Type B pancreatic cell (in vitro differentiated cells): ENCODE results near the gene ABL1. TPM values are rescaled to one million over a fixed set of nuclear protein-coding genes. Genes with fewer than 3 reads are reported as not detected.
A peak's percentile ranks its signal among the peaks of the same experiment; 100 is the strongest.
"Not testable (repeated sequence)": the region's sequence is repeated elsewhere in the genome, so short reads cannot be mapped to it uniquely, and the experiment has no call there.

ENCODE experiments used
- DNase-seq: peaks from one replicate; pipeline ENCODE4 v3.0.0; 2021; ENCODE audit warnings: mixed read lengths; ENCODE audit not compliant: unreplicated experiment; ENCODE audit errors: extremely low spot score
- H3K27ac Mint-ChIP-seq: 2 replicates; pipeline ENCODE4 v1.8.0; 2021; ENCODE audit warnings: mild to moderate bottlenecking, mixed read lengths
- H3K27me3 Mint-ChIP-seq: 2 replicates; pipeline ENCODE4 v1.8.0; 2021; ENCODE audit warnings: mixed read lengths
- H3K36me3 Mint-ChIP-seq: 2 replicates; pipeline ENCODE4 v1.8.0; 2021; ENCODE audit warnings: mixed read lengths
- H3K4me1 Mint-ChIP-seq: one replicate; pipeline ENCODE4 v1.8.0; 2021; ENCODE audit warnings: mixed read lengths; ENCODE audit not compliant: unreplicated experiment
- H3K4me3 Mint-ChIP-seq: 2 replicates; pipeline ENCODE4 v1.8.0; 2021; ENCODE audit warnings: mild to moderate bottlenecking, mixed read lengths
- H3K9me3 Mint-ChIP-seq: 2 replicates; pipeline ENCODE4 v1.8.0; 2021; ENCODE audit warnings: mixed read lengths
- total RNA-seq: library from RNA; stranded (reverse); gene quantifications from 2 replicates; pipeline ENCODE4 v1.2.1, GENCODE V29; 2021; ENCODE audit warnings: low replicate concordance
- TF ChIP-seq, protein P1 (sequence below): fragments of 200-600 bp; sonication (generic); conservative IDR thresholded peaks from 2 replicates; pipeline ENCODE4 v1.5.0; 2021; ENCODE audit warnings: antibody characterized with exemption, mild to moderate bottlenecking

Gene ABL1
- total RNA-seq, 1 donor from 2014 or later, result 91.8 TPM

DNA sequence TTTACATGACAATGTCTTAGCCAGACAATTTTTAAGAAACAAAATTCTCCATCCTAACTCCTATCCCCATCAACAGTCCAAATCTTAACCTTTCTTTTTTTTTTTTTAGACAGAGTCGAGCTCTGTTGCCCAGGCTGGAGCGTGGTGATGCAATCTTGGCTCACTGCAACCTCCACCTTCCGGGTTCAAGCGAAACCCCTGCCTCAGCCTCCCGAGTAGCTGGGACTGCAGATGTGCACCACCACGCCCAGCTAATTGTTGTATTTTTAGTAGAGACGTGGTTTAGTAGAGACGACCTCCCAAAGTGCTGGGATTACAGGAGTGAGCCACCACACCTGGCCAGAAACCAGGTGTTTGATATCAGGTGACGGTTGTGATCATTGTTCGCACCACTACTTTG is 10.2 kb downstream of the ABL1 start:
- Mint-ChIP-seq H3K27me3 (no peaks in the 10 kb centered on the region), H3K36me3 (peaks cover 15% of the 10 kb centered on the region), H3K9me3 (no peaks in the 10 kb centered on the region), H3K4me3 (peak overlapping the region; percentile 15), H3K27ac (no peak overlapping the region), H3K4me1 (peaks cover 63% of the 10 kb centered on the region)
- TF ChIP-seq, protein P1, sequence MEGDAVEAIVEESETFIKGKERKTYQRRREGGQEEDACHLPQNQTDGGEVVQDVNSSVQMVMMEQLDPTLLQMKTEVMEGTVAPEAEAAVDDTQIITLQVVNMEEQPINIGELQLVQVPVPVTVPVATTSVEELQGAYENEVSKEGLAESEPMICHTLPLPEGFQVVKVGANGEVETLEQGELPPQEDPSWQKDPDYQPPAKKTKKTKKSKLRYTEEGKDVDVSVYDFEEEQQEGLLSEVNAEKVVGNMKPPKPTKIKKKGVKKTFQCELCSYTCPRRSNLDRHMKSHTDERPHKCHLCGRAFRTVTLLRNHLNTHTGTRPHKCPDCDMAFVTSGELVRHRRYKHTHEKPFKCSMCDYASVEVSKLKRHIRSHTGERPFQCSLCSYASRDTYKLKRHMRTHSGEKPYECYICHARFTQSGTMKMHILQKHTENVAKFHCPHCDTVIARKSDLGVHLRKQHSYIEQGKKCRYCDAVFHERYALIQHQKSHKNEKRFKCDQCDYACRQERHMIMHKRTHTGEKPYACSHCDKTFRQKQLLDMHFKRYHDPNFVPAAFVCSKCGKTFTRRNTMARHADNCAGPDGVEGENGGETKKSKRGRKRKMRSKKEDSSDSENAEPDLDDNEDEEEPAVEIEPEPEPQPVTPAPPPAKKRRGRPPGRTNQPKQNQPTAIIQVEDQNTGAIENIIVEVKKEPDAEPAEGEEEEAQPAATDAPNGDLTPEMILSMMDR, result no peak
- no peak for DNase-seq

DNA sequence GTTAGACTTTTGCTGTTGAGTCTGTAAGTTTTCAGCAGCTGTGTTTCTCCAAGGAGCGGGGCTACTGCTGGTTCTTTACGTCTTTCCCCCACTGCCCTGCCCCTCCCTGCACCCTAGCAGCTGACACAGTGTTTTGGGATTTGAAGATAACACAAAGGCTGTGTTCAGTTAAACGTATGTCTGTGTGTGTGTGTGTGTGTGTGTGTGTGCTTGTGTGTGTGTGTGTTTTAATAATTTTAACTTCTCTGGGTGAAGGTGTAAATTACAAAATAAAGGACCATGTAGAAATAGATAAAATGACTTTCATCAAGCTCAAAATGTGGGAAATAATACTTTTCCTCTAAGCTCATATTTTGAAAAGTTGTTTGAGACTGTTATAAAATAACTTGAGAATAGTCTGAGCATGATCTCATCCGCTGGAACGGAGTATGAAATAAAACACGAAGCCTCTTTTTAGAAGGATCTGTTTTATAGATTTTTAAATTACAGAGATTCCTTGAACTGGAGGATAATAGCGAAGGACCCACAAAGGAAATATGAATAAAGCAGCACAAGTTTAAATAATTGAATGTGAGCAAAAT is 10.9 kb downstream of the ABL1 start:
- Mint-ChIP-seq H3K4me1 (peaks cover 63% of the 10 kb centered on the region), H3K27ac (no peak overlapping the region), H3K27me3 (no peaks in the 10 kb centered on the region), H3K4me3 (peak overlapping the region; percentile 34), H3K9me3 (no peaks in the 10 kb centered on the region), H3K36me3 (peaks cover 15% of the 10 kb centered on the region)
- no peak for DNase-seq
- TF ChIP-seq, protein P1, result no peak

DNA sequence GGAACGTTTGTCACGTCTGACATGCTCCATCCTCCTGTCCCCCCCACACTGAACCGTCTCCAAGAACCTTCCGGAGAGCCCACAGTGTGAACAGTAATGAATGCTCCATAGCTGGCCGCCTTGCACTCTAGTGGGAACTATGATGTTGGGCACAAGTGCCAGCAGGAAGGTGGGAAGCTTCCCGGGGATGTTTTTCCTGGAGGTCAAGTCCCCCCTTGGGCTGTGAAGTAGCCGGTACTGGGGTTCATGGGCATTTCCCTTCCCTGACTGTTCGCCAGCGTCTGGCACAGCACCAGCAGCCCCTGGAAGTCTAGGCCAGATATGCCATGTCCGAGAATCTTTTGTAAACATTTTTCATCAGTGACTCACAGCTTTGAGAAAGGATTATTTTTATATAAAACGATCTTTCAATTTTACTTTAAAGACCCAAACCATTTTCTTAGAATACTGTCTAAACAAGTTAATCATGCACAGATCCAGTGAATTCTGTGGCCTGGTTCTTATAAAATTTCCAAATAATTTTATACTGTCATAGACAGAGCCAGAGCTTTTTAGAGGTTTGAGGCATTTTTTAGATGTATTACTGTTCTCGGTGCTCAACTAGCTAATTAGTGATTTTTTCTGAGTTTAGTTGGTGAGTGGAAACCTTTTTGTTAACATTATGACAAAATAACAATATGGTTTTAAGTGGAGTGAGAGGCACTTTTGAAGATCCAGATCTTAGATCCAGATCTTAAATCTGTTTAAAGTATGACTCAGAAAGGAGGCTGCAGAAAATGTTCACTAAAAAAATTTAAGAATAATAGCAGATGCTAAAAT is 11.6 kb downstream of the ABL1 start:
- no peak for DNase-seq
- Mint-ChIP-seq H3K36me3 (peaks cover 15% of the 10 kb centered on the region), H3K4me1 (peaks cover 61% of the 10 kb centered on the region), H3K4me3 (no peak overlapping the region), H3K27me3 (no peaks in the 10 kb centered on the region), H3K27ac (peak overlapping the region; percentile 79), H3K9me3 (no peaks in the 10 kb centered on the region)
- TF ChIP-seq, protein P1, result no peak

DNA sequence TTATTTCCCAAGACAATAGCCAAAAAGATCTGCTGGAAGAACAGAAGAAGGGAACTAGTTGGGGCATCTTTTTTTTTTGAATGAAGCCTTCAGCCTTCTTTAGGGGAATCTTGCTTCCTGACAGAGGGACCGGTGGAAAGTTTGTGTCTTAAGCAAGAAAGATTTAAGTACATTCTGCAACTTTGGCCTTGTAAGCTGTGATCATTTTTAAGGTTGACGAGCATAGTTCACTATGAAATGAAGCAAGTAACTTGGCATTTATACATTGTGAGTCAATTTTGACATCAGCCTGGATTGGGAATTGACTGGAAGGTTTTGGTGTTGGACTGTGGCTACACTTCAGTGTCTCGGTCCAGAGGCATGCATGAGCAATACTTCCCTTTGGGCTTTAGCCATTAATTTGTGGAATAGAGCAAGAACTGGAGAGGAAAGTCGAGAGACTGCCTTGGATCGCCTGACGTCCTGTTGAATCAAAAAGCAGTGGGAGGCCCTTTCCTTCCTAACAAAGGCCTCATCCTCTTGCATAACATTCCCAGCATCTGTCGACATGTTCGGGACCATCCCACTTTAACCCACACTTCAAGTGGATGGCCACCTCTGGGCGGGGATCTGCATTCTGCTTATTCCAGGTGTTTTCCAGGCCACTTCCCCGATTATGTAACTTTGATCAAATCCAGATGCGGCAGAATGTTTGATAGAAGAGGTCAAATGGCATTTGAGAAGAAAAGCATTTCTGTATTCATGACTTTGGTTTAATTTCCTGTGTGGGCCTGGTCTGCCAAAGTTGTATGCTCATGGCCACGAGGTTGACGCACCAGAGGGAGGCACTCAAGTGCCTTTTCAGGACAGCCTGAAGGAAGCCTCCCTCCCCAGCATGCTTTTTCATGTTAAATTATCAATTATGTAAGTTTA is 12.5 kb downstream of the ABL1 start:
- H3K27ac Mint-ChIP-seq, result peak overlapping the region; percentile 79
- H3K4me3 Mint-ChIP-seq, result peak overlapping the region; percentile 16
- TF ChIP-seq, protein P1, result peak; percentile 13
- H3K9me3 Mint-ChIP-seq, result no peaks in the 10 kb centered on the region
- no peak for DNase-seq
- peaks cover 17% of the 10 kb centered on the region for H3K36me3 Mint-ChIP-seq
- H3K4me1 Mint-ChIP-seq, result peaks cover 52% of the 10 kb centered on the region
- no peaks in the 10 kb centered on the region for H3K27me3 Mint-ChIP-seq

DNA sequence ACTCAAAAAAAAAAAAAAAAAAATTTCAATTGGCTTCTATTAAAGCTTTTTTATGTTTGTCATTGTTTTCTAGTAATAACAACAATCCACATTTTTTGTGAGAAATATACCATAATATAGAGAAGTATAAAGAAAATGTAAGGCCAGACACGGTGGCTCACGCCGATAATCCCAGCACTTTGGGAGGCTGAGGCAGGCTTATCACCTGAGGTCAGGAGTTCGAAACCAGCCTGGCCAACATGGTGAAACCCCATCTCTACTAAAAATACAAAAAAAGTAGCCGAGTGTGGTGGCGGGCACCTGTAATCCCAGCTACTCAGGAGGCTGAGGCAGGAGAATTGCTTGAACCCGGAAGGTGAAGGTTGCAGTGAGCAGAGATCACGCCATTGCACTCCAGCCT is 13.5 kb downstream of the ABL1 start:
- peaks cover 42% of the 10 kb centered on the region for H3K4me1 Mint-ChIP-seq
- not testable (repeated sequence) for H3K9me3 Mint-ChIP-seq, H3K27me3 Mint-ChIP-seq, DNase-seq, H3K27ac Mint-ChIP-seq, H3K4me3 Mint-ChIP-seq
- H3K36me3 Mint-ChIP-seq, result peaks cover 20% of the 10 kb centered on the region
